A549 treated with AZD9567 at 1 μM for 4 hours (cell line): ENCODE data around the gene PIGX. TPM values are rescaled to one million over a fixed set of nuclear protein-coding genes. Genes with fewer than 3 reads are reported as not detected.

Source experiments
- total RNA-seq: library from RNA; stranded (reverse); fragments of 200-300 nt; extraction: Qiagen RNA extraction; gene quantifications from 5 replicates; pipeline ENCODE4 v1.2.3, GENCODE V29; 2022; ENCODE audit not compliant: insufficient read depth

The PIGX gene
- total RNA-seq = 32.1 to 49.6 TPM (median 32.9 TPM) in 5 replicates

GRCh38 chr3:196711838-196712513, at the start of gene PIGX, which contains the start of gene CEP19:
Gene PIGX, plus strand, starts transcription at chr3:196712377.
Gene CEP19, minus strand, starts transcription at chr3:196712250. Its CDS starts 3,593 bp downstream, at chr3:196708657.

DNA sequence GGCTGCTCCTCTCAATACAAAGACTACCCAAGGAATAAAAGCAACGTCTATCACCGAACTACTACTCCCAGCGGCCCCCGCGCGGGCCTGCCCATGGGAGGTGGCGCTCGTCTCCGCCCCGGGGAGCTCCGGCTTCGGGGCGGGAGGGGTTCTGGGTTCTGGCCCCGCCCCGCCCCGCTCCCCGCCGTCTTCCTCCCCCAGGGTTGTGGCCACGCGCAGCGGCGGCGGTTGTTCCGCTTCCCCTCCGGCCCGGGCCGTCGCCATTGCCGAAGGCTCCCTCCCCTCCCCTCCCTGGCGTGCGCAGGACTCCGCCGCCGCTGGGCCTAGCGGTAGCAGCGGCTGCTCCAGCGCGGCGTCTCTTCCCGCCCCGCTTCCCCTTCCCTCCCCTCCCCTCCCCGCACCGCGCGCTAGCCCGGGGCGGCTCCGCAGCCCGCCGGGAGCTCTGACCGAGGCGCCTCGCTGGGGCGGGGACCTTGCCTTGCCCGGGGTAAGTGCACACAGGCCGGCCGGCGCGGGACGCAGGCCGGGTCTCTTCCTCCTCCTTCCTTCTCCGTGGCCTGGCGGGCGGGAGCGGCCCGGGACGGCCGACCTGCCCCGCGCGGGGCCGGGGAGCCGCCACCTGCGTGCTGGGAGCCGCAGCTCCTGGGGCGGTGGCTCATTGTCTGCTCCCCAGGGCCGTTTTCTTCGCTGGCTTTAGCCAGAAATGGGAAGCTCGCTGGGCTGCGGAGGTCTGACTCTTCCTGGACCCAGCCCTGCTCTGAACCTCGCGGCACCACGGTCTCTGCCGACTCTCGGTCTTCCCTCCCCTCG, 27.7 kb downstream of the PIGX start, which contains the start of gene PAK2:
Gene PAK2, plus strand, starts transcription at position 187 of the 810 bp plus-strand sequence. CDS start 42,790 bp downstream, outside the sequence.

Other genes starting within 250 kb of the PIGX start
- gene RNF168, start 208.6 kb upstream of the PIGX start, total RNA-seq = 3.2 to 4.0 TPM (median 3.4 TPM) in 5 replicates
- gene SMCO1, start 197.0 kb upstream of the PIGX start, total RNA-seq = 0.05 TPM in 1 of 5 replicates, not detected in the others
- 7.4 to 10.3 TPM (median 8.9 TPM) in 5 replicates for gene WDR53, start 143.8 kb upstream of the PIGX start, total RNA-seq
- gene FBXO45, start 143.7 kb upstream of the PIGX start, total RNA-seq = 6.5 to 10.2 TPM (median 7.6 TPM) in 5 replicates
- 0.02 TPM in 1 of 5 replicates, not detected in the others for gene NRROS, start 72.7 kb upstream of the PIGX start, total RNA-seq
- gene CEP19, start 127 bp upstream of the PIGX start, total RNA-seq = 2.3 to 3.6 TPM (median 2.9 TPM) in 5 replicates
- 33.3 to 54.1 TPM (median 37.0 TPM) in 5 replicates for gene PAK2, start 27.5 kb downstream of the PIGX start, total RNA-seq
- gene SENP5, start 155.5 kb downstream of the PIGX start, total RNA-seq = 4.0 to 8.1 TPM (median 6.6 TPM) in 5 replicates
- 37.6 to 44.6 TPM (median 42.8 TPM) in 5 replicates for gene NCBP2, start 230.2 kb downstream of the PIGX start, total RNA-seq